Measurements from ENCODE around the gene COL23A1. TPM values are rescaled to one million over a fixed set of nuclear protein-coding genes. Genes with fewer than 3 reads are reported as not detected.

Gene COL23A1
- total RNA-seq, 1 experiment from 2014 or later: not detected

DNA sequence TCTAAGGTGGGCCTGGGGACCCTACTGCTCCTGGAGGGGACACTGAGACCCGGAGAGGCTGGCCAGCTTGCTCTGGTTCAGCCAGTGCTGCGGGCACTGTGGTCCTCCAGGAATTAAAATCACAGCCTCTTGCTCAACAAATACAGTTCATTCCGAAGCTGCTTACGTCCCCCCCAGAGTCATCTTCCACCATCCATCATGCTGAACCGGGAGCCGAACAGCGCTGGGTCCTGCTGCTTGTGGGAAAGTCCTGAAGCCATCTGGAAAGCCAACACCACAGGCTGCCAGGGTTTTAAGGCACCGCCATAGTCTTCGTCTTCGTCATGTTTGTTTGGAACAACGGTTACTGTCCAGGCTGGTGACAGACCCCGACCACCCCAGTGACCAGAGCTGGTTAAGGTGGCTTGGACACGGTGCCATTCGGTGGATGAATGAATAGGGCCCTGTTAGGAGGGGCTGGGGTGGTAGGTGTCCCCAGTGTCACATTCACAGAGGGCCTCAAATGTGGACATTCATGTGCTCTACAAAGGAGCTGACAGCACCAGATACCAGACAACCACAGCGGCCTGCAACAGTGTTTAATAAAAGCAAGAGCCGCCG lies 276.0 kb downstream of the COL23A1 start:
- CTCF ChIA-PET: no interaction called here
- Histone ChIP-seq H3K27me3 (replicated peaks; ENCODE audit: insufficient read depth, low read depth, low read length, poor library complexity) (no peaks in the 10 kb centered on the region), H3K9me3 (ENCODE audit: low read depth, low read length, poor library complexity, severe bottlenecking) (no peaks in the 10 kb centered on the region), H3K36me3 (ENCODE audit: insufficient read depth, low read length, poor library complexity, severe bottlenecking) (no peaks in the 10 kb centered on the region), H3K4me1 (ENCODE audit: insufficient read depth, low read length, poor library complexity, severe bottlenecking) (no peaks in the 10 kb centered on the region), H3K27ac (ENCODE audit: low read depth, low read length, poor library complexity, severe bottlenecking) (no peak overlapping the region), H3K4me3 (ENCODE audit: low read depth, low read length, poor library complexity, severe bottlenecking) (no peak overlapping the region)
- intact Hi-C loops (cut with micrococcal nuclease; ENCODE audit: unreplicated experiment): no loop called here
- POLR2A ChIA-PET (ENCODE audit: low non-redundant PET): no interaction called here
- BruUV-seq (replicated peaks): no TSS peak
- TF ChIP-seq EZH2 (IDR thresholded peaks at IDR 0.05; ENCODE audit: borderline replicate concordance, low read depth, low read length, poor library complexity, severe bottlenecking): no peak
- TF ChIP-seq, protein P1, sequence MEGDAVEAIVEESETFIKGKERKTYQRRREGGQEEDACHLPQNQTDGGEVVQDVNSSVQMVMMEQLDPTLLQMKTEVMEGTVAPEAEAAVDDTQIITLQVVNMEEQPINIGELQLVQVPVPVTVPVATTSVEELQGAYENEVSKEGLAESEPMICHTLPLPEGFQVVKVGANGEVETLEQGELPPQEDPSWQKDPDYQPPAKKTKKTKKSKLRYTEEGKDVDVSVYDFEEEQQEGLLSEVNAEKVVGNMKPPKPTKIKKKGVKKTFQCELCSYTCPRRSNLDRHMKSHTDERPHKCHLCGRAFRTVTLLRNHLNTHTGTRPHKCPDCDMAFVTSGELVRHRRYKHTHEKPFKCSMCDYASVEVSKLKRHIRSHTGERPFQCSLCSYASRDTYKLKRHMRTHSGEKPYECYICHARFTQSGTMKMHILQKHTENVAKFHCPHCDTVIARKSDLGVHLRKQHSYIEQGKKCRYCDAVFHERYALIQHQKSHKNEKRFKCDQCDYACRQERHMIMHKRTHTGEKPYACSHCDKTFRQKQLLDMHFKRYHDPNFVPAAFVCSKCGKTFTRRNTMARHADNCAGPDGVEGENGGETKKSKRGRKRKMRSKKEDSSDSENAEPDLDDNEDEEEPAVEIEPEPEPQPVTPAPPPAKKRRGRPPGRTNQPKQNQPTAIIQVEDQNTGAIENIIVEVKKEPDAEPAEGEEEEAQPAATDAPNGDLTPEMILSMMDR (conservative IDR thresholded peaks at IDR 0.05; ENCODE audit: low read depth, low read length): no peak
- DNase-seq (ENCODE audit: low spot score): no peak

DNA sequence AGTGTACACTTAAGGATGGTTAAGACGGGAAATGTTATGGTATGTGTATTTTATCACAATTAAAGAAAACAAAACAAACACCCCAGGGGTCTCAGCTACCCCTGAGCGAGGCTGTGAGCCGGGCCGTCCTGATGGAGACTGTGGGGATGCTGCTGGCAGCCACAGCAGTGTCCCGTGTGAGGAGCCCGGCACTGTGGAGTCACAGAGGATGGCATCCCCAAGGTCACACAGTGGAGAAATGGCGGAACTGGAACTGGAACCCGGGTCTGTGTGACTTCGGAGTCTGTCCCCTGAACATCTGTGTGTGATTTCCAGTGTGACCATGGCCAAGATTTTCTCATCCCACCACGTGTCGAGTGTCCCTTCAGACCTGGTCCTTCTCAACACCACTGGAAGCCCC lies 276.9 kb downstream of the COL23A1 start:
- TF ChIP-seq EZH2 (IDR thresholded peaks at IDR 0.05; ENCODE audit: borderline replicate concordance, low read depth, low read length, poor library complexity, severe bottlenecking): no peak
- TF ChIP-seq, protein P1 (conservative IDR thresholded peaks at IDR 0.05; ENCODE audit: low read depth, low read length): no peak
- no peak overlapping the region for H3K4me3 ChIP-seq (ENCODE audit: low read depth, low read length, poor library complexity, severe bottlenecking)
- no peak for DNase-seq (ENCODE audit: low spot score)
- no peaks in the 10 kb centered on the region for H3K4me1 ChIP-seq (ENCODE audit: insufficient read depth, low read length, poor library complexity, severe bottlenecking)
- H3K9me3 ChIP-seq (ENCODE audit: low read depth, low read length, poor library complexity, severe bottlenecking): no peaks in the 10 kb centered on the region
- ChIA-PET POLR2A (ENCODE audit: low non-redundant PET) (no interaction called here), CTCF (no interaction called here)
- BruUV-seq (replicated peaks): no TSS peak
- H3K36me3 ChIP-seq (ENCODE audit: insufficient read depth, low read length, poor library complexity, severe bottlenecking): no peaks in the 10 kb centered on the region
- no peak overlapping the region for H3K27ac ChIP-seq (ENCODE audit: low read depth, low read length, poor library complexity, severe bottlenecking)
- intact Hi-C loops (cut with micrococcal nuclease; ENCODE audit: unreplicated experiment): no loop called here
- no peaks in the 10 kb centered on the region for H3K27me3 ChIP-seq (replicated peaks; ENCODE audit: insufficient read depth, low read depth, low read length, poor library complexity)

DNA sequence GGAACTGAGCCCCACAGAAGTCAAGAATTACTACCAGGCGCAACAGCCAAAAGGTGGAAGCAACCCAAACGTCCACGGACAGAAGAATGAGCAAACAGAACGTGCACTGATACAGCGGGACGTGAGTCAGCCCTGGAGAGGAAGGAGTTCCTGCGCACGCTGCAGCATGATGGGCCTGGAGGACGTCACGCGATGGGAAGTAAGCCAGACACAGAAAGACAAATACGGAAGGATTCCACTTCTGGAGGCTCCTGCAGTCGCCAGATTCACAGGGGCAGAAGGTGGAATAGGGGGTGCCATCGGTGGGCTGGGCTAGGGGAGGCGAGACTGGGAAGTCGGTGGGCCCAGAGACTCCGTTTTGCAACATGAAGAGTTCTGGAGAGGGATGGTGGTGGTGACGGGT lies 277.3 kb downstream of the COL23A1 start:
- ChIA-PET POLR2A (ENCODE audit: low non-redundant PET) (no interaction called here), CTCF (no interaction called here)
- Histone ChIP-seq H3K4me3 (ENCODE audit: low read depth, low read length, poor library complexity, severe bottlenecking) (no peak overlapping the region), H3K27me3 (replicated peaks; ENCODE audit: insufficient read depth, low read depth, low read length, poor library complexity) (no peaks in the 10 kb centered on the region), H3K4me1 (ENCODE audit: insufficient read depth, low read length, poor library complexity, severe bottlenecking) (no peaks in the 10 kb centered on the region), H3K27ac (ENCODE audit: low read depth, low read length, poor library complexity, severe bottlenecking) (no peak overlapping the region), H3K36me3 (ENCODE audit: insufficient read depth, low read length, poor library complexity, severe bottlenecking) (no peaks in the 10 kb centered on the region), H3K9me3 (ENCODE audit: low read depth, low read length, poor library complexity, severe bottlenecking) (no peaks in the 10 kb centered on the region)
- BruUV-seq (replicated peaks): no TSS peak
- no peak for DNase-seq (ENCODE audit: low spot score)
- TF ChIP-seq, protein P1 (conservative IDR thresholded peaks at IDR 0.05; ENCODE audit: low read depth, low read length): no peak
- no peak for TF ChIP-seq EZH2 (IDR thresholded peaks at IDR 0.05; ENCODE audit: borderline replicate concordance, low read depth, low read length, poor library complexity, severe bottlenecking)
- intact Hi-C loops (cut with micrococcal nuclease; ENCODE audit: unreplicated experiment): no loop called here
